Activated T-cell treated with anti-CD3 and anti-CD28 coated beads, Interleukin-2, amount 50 U/mL, for 48 hours (primary cell): ENCODE measurements around the gene BCL2.
A peak's percentile ranks its signal among the peaks of the same experiment; 100 is the strongest.
"Not testable (repeated sequence)": the region's sequence is repeated elsewhere in the genome, so short reads cannot be mapped to it uniquely, and the experiment has no call there.

Source experiments
- DNase-seq, 2 experiments: peaks; one replicate each; pipeline ENCODE4 v3.0.0-alpha.2; 2020

Gene BCL2

GRCh38 chr18:63257453-63257852 is 62.1 kb downstream of the BCL2 start:
- no peak for DNase-seq

GRCh38 chr18:63255435-63255834 is 64.1 kb downstream of the BCL2 start:
- no peak for DNase-seq

- no peak for DNase-seq
Measured at GRCh38 chr18:63254716-63255399, 64.7 kb downstream of the BCL2 start.

GRCh38 chr18:63253428-63254372 is 65.9 kb downstream of the BCL2 start:
- DNase-seq, result no peak

GRCh38 chr18:63253014-63253413 is 66.6 kb downstream of the BCL2 start:
- DNase-seq, result no peak

- no peak for DNase-seq
Measured at GRCh38 chr18:63249771-63250170, 69.8 kb downstream of the BCL2 start.

- DNase-seq, result no peak
Measured at GRCh38 chr18:63247926-63248325, 71.6 kb downstream of the BCL2 start.

GRCh38 chr18:63247506-63247905 is 72.1 kb downstream of the BCL2 start:
- DNase-seq, result no peak

GRCh38 chr18:63245600-63245999 is 74.0 kb downstream of the BCL2 start:
- no peak for DNase-seq

- no peak for DNase-seq
Measured at GRCh38 chr18:63244607-63245006, 75.0 kb downstream of the BCL2 start.

GRCh38 chr18:63241760-63242159 is 77.8 kb downstream of the BCL2 start:
- no peak for DNase-seq

GRCh38 chr18:63241317-63241712 is 78.3 kb downstream of the BCL2 start:
- DNase-seq, result no peak

- no peak for DNase-seq
Measured at GRCh38 chr18:63240531-63241316, 78.8 kb downstream of the BCL2 start.

- DNase-seq, result no peak
Measured at GRCh38 chr18:63238693-63239075, 80.9 kb downstream of the BCL2 start.

GRCh38 chr18:63237881-63238692 is 81.5 kb downstream of the BCL2 start:
- no peak for DNase-seq

- DNase-seq, result no peak
Measured at GRCh38 chr18:63236921-63237846, 82.4 kb downstream of the BCL2 start.

GRCh38 chr18:63236406-63236805 is 83.2 kb downstream of the BCL2 start:
- no peak for DNase-seq

- DNase-seq, result not testable (repeated sequence)
Measured at GRCh38 chr18:63235920-63236319, 83.6 kb downstream of the BCL2 start.

- no peak for DNase-seq
Measured at GRCh38 chr18:63234841-63235240, 84.7 kb downstream of the BCL2 start.

GRCh38 chr18:63234432-63234831 is 85.1 kb downstream of the BCL2 start:
- no peak for DNase-seq

GRCh38 chr18:63233334-63233733 is 86.2 kb downstream of the BCL2 start:
- DNase-seq, result peak in 1 of 2 experiments; percentile 53
